ENCODE results near the gene CNTN6. TPM values are rescaled to one million over a fixed set of nuclear protein-coding genes. Genes with fewer than 3 reads are reported as not detected.

Gene CNTN6
- total RNA-seq, 1 donor from 2014 or later: 9.2 TPM

GRCh38 chr3:1172644-1173043 is 79.8 kb downstream of the CNTN6 start:
- DNase-seq (no peak), ATAC-seq (no peak)
- Histone ChIP-seq H3K36me3 (no peaks in the 10 kb centered on the region), H3K4me3 (no peak overlapping the region), H3K4me1 (no peaks in the 10 kb centered on the region), H3K9me3 (no peaks in the 10 kb centered on the region), H3K27me3 (no peaks in the 10 kb centered on the region), H3K27ac (no peak overlapping the region)
- TF ChIP-seq CTCF (IDR thresholded peaks at IDR 0.05): no peak
- intact Hi-C loops (cut with DNase I): no loop called here

- DNase-seq (no peak), ATAC-seq (no peak)
- Histone ChIP-seq H3K4me3 (no peak overlapping the region), H3K27me3 (no peaks in the 10 kb centered on the region), H3K27ac (no peak overlapping the region), H3K9me3 (no peaks in the 10 kb centered on the region), H3K4me1 (no peaks in the 10 kb centered on the region), H3K36me3 (no peaks in the 10 kb centered on the region)
- intact Hi-C loops (cut with DNase I): no loop called here
- no peak for TF ChIP-seq CTCF (IDR thresholded peaks at IDR 0.05)
These were observed 86.3 kb downstream of the CNTN6 start for GRCh38 chr3:1179146-1179545.

- intact Hi-C loops (cut with DNase I): no loop called here
- no peaks in the 10 kb centered on the region for H3K36me3 ChIP-seq
- no peak for TF ChIP-seq CTCF (IDR thresholded peaks at IDR 0.05)
- no peak overlapping the region for H3K4me3 ChIP-seq
- H3K4me1 ChIP-seq: no peaks in the 10 kb centered on the region
- no peak for ATAC-seq
- H3K9me3 ChIP-seq: no peaks in the 10 kb centered on the region
- H3K27me3 ChIP-seq: no peaks in the 10 kb centered on the region
- no peak overlapping the region for H3K27ac ChIP-seq
- DNase-seq: no peak
These were observed 90.7 kb downstream of the CNTN6 start for GRCh38 chr3:1183320-1184048.

GRCh38 chr3:1190569-1190968 is 97.7 kb downstream of the CNTN6 start:
- no peaks in the 10 kb centered on the region for H3K27me3 ChIP-seq
- no peak overlapping the region for H3K4me3 ChIP-seq
- intact Hi-C loops (cut with DNase I): no loop called here
- no peak for DNase-seq
- H3K27ac ChIP-seq: no peak overlapping the region
- TF ChIP-seq CTCF (IDR thresholded peaks at IDR 0.05): no peak
- no peaks in the 10 kb centered on the region for H3K36me3 ChIP-seq
- no peaks in the 10 kb centered on the region for H3K4me1 ChIP-seq
- ATAC-seq: no peak
- H3K9me3 ChIP-seq: no peaks in the 10 kb centered on the region

- DNase-seq: no peak
- H3K27me3 ChIP-seq: no peaks in the 10 kb centered on the region
- no peak for ATAC-seq
- TF ChIP-seq CTCF (IDR thresholded peaks at IDR 0.05): no peak
- intact Hi-C loops (cut with DNase I): no loop called here
- no peak overlapping the region for H3K4me3 ChIP-seq
- no peak overlapping the region for H3K27ac ChIP-seq
- H3K4me1 ChIP-seq: no peaks in the 10 kb centered on the region
- no peaks in the 10 kb centered on the region for H3K9me3 ChIP-seq
- H3K36me3 ChIP-seq: no peaks in the 10 kb centered on the region
These were observed 98.2 kb downstream of the CNTN6 start for GRCh38 chr3:1191026-1191425.

- Histone ChIP-seq H3K4me1 (no peaks in the 10 kb centered on the region), H3K36me3 (no peaks in the 10 kb centered on the region), H3K9me3 (no peaks in the 10 kb centered on the region), H3K27me3 (no peaks in the 10 kb centered on the region), H3K27ac (no peak overlapping the region), H3K4me3 (no peak overlapping the region)
- ATAC-seq (no peak), DNase-seq (no peak)
- no peak for TF ChIP-seq CTCF (IDR thresholded peaks at IDR 0.05)
- intact Hi-C loops (cut with DNase I): no loop called here
These were observed 103.1 kb downstream of the CNTN6 start for GRCh38 chr3:1195947-1196346.

All from upper lobe of right lung (tissue), 1 donor.